SK-N-SH treated with all-trans-retinoic acid at 6 μM for 48 hours (cell line): ENCODE data around the gene IPPK.

Source experiments
- ATAC-seq: fragments of 200-7000 bp; cut with Tn5 transposase; 3 replicates; pipeline ENCODE4 v1.9.1; 2020; ENCODE audit warnings: mild to moderate bottlenecking, moderate library complexity
- ARNTL ChIP-seq: fragments of 450-650 bp; formaldehyde crosslinking; IDR thresholded peaks from 2 replicates; pipeline ENCODE4 v1.5.0; 2020; ENCODE audit warnings: low read depth, mild to moderate bottlenecking, moderate library complexity, borderline replicate concordance
- BACH2 ChIP-seq: fragments of 250-450 bp; sonication (Bioruptor Pico); IDR thresholded peaks from 2 replicates; pipeline ENCODE4 v1.9.0; 2021; ENCODE audit warnings: mild to moderate bottlenecking, borderline replicate concordance
- CSDC2 ChIP-seq: fragments of 250-450 bp; sonication (Bioruptor Pico); IDR thresholded peaks from 2 replicates; pipeline ENCODE4 v1.5.0; 2020; ENCODE audit warnings: mild to moderate bottlenecking, moderate library complexity
- ESRRG ChIP-seq: fragments of 250-450 bp; sonication (Bioruptor Pico); IDR thresholded peaks from 2 replicates; pipeline ENCODE4 v1.6.1; 2021; ENCODE audit warnings: mild to moderate bottlenecking
- GLIS3 ChIP-seq: fragments of 250-450 bp; sonication (Bioruptor Pico); IDR thresholded peaks from 2 replicates; pipeline ENCODE4 v1.5.0; 2020; ENCODE audit warnings: mild to moderate bottlenecking, moderate library complexity
- ISL1 ChIP-seq: fragments of 250-450 bp; sonication (Bioruptor Pico); IDR thresholded peaks from 2 replicates; pipeline ENCODE4 v2.1.2; 2022; ENCODE audit warnings: mild to moderate bottlenecking, moderate library complexity
- OSR1 ChIP-seq: fragments of 250-450 bp; sonication (Bioruptor Pico); IDR thresholded peaks from 2 replicates; pipeline ENCODE4 v1.8.0; 2022; ENCODE audit warnings: moderate library complexity, mild to moderate bottlenecking, inconsistent platforms
- RARB ChIP-seq: fragments of 250-450 bp; sonication (Bioruptor Pico); IDR thresholded peaks from 2 replicates; pipeline ENCODE4 v1.8.0; 2021; ENCODE audit warnings: mild to moderate bottlenecking, moderate library complexity
- TCF4 ChIP-seq: fragments of 250-450 bp; sonication (Bioruptor Pico); IDR thresholded peaks from 2 replicates; pipeline ENCODE4 v1.8.0; 2021; ENCODE audit warnings: mild to moderate bottlenecking, moderate library complexity, borderline replicate concordance
- TOX ChIP-seq: fragments of 250-450 bp; sonication (Bioruptor Pico); IDR thresholded peaks from 2 replicates; pipeline ENCODE4 v1.8.0; 2021; ENCODE audit warnings: mild to moderate bottlenecking, moderate library complexity, borderline replicate concordance
- ZFP3 ChIP-seq: fragments of 250-450 bp; sonication (Bioruptor Pico); IDR thresholded peaks from 2 replicates; pipeline ENCODE4 v1.5.0; 2020; ENCODE audit warnings: mild to moderate bottlenecking, moderate library complexity
- ZFP30 ChIP-seq: fragments of 450-650 bp; formaldehyde crosslinking; IDR thresholded peaks from 2 replicates; pipeline ENCODE4 v1.5.0; 2022; ENCODE audit warnings: mild to moderate bottlenecking, moderate library complexity
- ZNF565 ChIP-seq: fragments of 450-650 bp; formaldehyde crosslinking; conservative IDR thresholded peaks from 2 replicates; pipeline ENCODE4 v1.5.0; 2020; ENCODE audit warnings: low read depth, mild to moderate bottlenecking, moderate library complexity
- ZNF8 ChIP-seq: fragments of 450-650 bp; formaldehyde crosslinking; IDR thresholded peaks from 2 replicates; pipeline ENCODE4 v1.5.0; 2020; ENCODE audit warnings: mild to moderate bottlenecking, moderate library complexity
- TF ChIP-seq, protein P1 (sequence below): fragments of 250-450 bp; sonication (Bioruptor Pico); IDR thresholded peaks from 2 replicates; pipeline ENCODE4 v1.5.1; 2020; ENCODE audit warnings: low read depth, mild to moderate bottlenecking, moderate library complexity
- TF ChIP-seq, protein P2 (sequence below): fragments of 250-450 bp; sonication (Bioruptor Pico); IDR thresholded peaks from 2 replicates; pipeline ENCODE4 v1.8.0; 2020; ENCODE audit warnings: mild to moderate bottlenecking, moderate library complexity, borderline replicate concordance
- TF ChIP-seq, protein P3 (sequence below): fragments of 250-450 bp; sonication (Bioruptor Pico); IDR thresholded peaks from 2 replicates; pipeline ENCODE4 v1.5.0; 2020; ENCODE audit warnings: mild to moderate bottlenecking, moderate library complexity
- TF ChIP-seq, protein P4 (sequence below): fragments of 250-450 bp; sonication (Bioruptor Pico); IDR thresholded peaks from 2 replicates; pipeline ENCODE4 v1.8.0; 2021; ENCODE audit warnings: low read depth, mild to moderate bottlenecking, moderate library complexity, borderline replicate concordance

IPPK gene

GRCh38 chr9:92642564-92642963 is 27.4 kb downstream of the IPPK start (continued):
- TF ChIP-seq, protein P1, sequence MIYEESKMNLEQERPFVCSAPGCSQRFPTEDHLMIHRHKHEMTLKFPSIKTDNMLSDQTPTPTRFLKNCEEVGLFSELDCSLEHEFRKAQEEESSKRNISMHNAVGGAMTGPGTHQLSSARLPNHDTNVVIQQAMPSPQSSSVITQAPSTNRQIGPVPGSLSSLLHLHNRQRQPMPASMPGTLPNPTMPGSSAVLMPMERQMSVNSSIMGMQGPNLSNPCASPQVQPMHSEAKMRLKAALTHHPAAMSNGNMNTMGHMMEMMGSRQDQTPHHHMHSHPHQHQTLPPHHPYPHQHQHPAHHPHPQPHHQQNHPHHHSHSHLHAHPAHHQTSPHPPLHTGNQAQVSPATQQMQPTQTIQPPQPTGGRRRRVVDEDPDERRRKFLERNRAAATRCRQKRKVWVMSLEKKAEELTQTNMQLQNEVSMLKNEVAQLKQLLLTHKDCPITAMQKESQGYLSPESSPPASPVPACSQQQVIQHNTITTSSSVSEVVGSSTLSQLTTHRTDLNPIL (CRISPR knock-in tag): no peak

- ATAC-seq: no peak
- TF ChIP-seq RARB (CRISPR knock-in tag): no peak
- no peak for TF ChIP-seq TCF4
- TF ChIP-seq GLIS3 (CRISPR knock-in tag): no peak
- TF ChIP-seq ESRRG (CRISPR knock-in tag): no peak
- no peak for TF ChIP-seq ISL1 (CRISPR knock-in tag)
- TF ChIP-seq, protein P2, sequence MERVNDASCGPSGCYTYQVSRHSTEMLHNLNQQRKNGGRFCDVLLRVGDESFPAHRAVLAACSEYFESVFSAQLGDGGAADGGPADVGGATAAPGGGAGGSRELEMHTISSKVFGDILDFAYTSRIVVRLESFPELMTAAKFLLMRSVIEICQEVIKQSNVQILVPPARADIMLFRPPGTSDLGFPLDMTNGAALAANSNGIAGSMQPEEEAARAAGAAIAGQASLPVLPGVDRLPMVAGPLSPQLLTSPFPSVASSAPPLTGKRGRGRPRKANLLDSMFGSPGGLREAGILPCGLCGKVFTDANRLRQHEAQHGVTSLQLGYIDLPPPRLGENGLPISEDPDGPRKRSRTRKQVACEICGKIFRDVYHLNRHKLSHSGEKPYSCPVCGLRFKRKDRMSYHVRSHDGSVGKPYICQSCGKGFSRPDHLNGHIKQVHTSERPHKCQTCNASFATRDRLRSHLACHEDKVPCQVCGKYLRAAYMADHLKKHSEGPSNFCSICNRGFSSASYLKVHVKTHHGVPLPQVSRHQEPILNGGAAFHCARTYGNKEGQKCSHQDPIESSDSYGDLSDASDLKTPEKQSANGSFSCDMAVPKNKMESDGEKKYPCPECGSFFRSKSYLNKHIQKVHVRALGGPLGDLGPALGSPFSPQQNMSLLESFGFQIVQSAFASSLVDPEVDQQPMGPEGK: no peak
- TF ChIP-seq BACH2 (CRISPR knock-in tag): no peak
- no peak for TF ChIP-seq ZFP3
- no peak for TF ChIP-seq TOX (CRISPR knock-in tag)
- no peak for TF ChIP-seq OSR1 (CRISPR knock-in tag)
- TF ChIP-seq, protein P3, sequence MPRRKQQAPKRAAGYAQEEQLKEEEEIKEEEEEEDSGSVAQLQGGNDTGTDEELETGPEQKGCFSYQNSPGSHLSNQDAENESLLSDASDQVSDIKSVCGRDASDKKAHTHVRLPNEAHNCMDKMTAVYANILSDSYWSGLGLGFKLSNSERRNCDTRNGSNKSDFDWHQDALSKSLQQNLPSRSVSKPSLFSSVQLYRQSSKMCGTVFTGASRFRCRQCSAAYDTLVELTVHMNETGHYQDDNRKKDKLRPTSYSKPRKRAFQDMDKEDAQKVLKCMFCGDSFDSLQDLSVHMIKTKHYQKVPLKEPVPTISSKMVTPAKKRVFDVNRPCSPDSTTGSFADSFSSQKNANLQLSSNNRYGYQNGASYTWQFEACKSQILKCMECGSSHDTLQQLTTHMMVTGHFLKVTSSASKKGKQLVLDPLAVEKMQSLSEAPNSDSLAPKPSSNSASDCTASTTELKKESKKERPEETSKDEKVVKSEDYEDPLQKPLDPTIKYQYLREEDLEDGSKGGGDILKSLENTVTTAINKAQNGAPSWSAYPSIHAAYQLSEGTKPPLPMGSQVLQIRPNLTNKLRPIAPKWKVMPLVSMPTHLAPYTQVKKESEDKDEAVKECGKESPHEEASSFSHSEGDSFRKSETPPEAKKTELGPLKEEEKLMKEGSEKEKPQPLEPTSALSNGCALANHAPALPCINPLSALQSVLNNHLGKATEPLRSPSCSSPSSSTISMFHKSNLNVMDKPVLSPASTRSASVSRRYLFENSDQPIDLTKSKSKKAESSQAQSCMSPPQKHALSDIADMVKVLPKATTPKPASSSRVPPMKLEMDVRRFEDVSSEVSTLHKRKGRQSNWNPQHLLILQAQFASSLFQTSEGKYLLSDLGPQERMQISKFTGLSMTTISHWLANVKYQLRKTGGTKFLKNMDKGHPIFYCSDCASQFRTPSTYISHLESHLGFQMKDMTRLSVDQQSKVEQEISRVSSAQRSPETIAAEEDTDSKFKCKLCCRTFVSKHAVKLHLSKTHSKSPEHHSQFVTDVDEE: no peak
- no peak for TF ChIP-seq CSDC2
- TF ChIP-seq ZNF8 (CRISPR knock-in tag): no peak
- TF ChIP-seq ARNTL (CRISPR knock-in tag): no peak
Measured at GRCh38 chr9:92642041-92642451, 27.9 kb downstream of the IPPK start.

DNA sequence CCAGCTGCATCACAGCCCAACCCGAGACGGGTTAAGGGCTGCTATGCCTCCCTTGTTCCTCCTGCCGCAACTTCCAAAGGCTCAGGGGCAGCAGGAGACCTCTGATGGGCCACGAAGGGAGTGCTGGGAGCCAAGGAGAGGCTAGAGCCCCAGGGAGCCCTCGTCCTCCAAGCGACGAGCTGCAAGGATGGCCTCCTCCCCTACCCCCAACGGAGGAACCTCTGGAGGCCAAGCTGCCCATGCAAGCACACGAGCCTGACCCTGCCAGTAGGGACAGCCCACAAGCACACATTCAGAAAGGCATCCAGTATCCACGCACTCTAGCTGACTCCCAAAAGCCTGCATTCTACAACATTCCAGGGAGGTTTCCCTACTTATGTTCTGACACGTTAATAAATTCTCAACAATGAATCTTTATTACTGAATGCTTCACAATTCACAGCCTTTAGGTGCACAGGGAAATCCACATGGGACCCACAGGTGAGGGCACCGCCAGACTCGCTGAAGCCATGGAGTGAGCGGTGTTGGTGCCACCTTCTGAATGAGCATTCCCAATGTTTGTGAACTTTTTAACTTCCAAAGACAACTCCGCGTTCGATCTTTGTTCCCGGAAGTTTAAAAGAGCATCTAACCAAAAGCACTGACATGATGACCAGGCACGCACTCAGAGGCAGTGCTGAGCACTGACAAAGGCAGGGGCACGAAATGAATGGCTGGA is 28.7 kb downstream of the IPPK start:
- ATAC-seq: no peak
- TF ChIP-seq ZFP3 (no peak), ZFP30 (CRISPR knock-in tag) (no peak), ZNF565 (CRISPR knock-in tag) (no peak), OSR1 (CRISPR knock-in tag) (no peak), GLIS3 (CRISPR knock-in tag) (no peak)
- TF ChIP-seq, protein P3: no peak
- TF ChIP-seq, protein P4, sequence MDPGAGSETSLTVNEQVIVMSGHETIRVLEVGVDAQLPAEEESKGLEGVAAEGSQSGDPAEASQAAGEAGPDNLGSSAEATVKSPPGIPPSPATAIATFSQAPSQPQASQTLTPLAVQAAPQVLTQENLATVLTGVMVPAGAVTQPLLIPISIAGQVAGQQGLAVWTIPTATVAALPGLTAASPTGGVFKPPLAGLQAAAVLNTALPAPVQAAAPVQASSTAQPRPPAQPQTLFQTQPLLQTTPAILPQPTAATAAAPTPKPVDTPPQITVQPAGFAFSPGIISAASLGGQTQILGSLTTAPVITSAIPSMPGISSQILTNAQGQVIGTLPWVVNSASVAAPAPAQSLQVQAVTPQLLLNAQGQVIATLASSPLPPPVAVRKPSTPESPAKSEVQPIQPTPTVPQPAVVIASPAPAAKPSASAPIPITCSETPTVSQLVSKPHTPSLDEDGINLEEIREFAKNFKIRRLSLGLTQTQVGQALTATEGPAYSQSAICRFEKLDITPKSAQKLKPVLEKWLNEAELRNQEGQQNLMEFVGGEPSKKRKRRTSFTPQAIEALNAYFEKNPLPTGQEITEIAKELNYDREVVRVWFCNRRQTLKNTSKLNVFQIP: no peak
- TF ChIP-seq, protein P2: no peak
- TF ChIP-seq, all 23 proteins: peak for 0
